GM06990 (cell line): ENCODE results near the gene CASP12.

Experiments used
- DNase-seq: peaks from one replicate; pipeline ENCODE4 v3.0.0-alpha.2; 2011; ENCODE audit not compliant: insufficient read length; ENCODE audit errors: extremely low read depth
- H3K27me3 ChIP-seq: replicated peaks from 2 replicates; pipeline ENCODE4 v1.6.0; 2011; ENCODE audit warnings: low read length; ENCODE audit not compliant: control insufficient read depth, insufficient read depth
- H3K36me3 ChIP-seq: 2 replicates; pipeline ENCODE4 v1.5.1; 2011; ENCODE audit warnings: low read length; ENCODE audit not compliant: control insufficient read depth, insufficient read depth
- H3K4me3 ChIP-seq: replicated peaks from 2 replicates; pipeline ENCODE4 v1.5.1; 2011; ENCODE audit warnings: low read depth, mild to moderate bottlenecking, control low read depth, low read length
- TF ChIP-seq, protein P1 (sequence below): IDR thresholded peaks from 2 replicates; pipeline ENCODE4 v1.5.1; 2011; ENCODE audit warnings: low read length, control low read depth, mild to moderate bottlenecking, inconsistent platforms; ENCODE audit not compliant: insufficient read depth, poor library complexity, severe bottlenecking

Gene CASP12

DNA sequence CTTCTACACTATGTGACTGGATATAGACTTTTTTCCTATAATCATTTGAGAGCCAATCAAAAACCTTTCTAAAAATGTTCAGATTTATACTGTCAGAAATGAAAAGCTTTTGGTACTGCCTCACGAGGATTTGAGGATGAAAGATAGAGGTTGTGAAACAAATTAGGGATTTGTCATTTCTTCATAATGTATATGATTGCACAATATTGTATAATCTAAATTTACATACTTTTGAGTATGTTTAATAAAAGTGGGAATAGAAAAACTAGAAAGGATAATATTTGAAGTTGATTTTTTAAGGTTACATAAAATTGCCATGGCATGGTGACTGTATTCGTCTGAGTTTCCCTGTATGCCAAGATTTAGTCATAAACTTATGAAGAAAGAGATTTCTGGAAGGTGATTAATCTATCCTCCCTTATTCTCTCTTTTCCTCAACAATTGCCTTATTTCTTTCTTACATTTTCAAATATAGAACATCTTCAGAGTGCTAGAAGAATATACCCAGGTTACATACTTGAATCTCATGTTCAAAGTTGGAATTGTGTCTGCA, 56.2 kb downstream of the CASP12 start:
- TF ChIP-seq, protein P1, sequence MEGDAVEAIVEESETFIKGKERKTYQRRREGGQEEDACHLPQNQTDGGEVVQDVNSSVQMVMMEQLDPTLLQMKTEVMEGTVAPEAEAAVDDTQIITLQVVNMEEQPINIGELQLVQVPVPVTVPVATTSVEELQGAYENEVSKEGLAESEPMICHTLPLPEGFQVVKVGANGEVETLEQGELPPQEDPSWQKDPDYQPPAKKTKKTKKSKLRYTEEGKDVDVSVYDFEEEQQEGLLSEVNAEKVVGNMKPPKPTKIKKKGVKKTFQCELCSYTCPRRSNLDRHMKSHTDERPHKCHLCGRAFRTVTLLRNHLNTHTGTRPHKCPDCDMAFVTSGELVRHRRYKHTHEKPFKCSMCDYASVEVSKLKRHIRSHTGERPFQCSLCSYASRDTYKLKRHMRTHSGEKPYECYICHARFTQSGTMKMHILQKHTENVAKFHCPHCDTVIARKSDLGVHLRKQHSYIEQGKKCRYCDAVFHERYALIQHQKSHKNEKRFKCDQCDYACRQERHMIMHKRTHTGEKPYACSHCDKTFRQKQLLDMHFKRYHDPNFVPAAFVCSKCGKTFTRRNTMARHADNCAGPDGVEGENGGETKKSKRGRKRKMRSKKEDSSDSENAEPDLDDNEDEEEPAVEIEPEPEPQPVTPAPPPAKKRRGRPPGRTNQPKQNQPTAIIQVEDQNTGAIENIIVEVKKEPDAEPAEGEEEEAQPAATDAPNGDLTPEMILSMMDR: no peak
- DNase-seq: no peak
- H3K27me3 ChIP-seq: no peaks in the 10 kb centered on the region
- no peaks in the 10 kb centered on the region for H3K36me3 ChIP-seq
- H3K4me3 ChIP-seq: no peak overlapping the region

DNA sequence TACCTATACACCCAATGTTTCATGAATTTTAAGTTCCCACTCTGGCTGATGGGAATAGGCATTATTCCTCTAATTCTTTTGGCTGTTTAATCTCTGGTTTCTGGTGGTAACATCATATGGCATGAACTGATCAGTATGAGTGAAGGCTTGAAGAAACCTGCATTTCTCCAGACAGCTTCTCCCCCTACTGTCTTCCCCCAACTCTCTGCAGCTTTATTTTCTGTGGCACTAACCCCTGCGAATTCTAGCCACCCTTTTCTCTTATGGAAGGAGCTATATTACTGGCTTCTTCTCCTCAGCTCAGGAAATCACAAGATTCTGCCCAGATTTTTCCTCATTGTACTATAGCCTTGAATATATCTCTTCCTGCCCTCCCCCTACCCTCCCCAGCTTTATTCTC, 57.1 kb downstream of the CASP12 start:
- TF ChIP-seq, protein P1: no peak
- Histone ChIP-seq H3K4me3 (no peak overlapping the region), H3K27me3 (no peaks in the 10 kb centered on the region), H3K36me3 (no peaks in the 10 kb centered on the region)
- no peak for DNase-seq

DNA sequence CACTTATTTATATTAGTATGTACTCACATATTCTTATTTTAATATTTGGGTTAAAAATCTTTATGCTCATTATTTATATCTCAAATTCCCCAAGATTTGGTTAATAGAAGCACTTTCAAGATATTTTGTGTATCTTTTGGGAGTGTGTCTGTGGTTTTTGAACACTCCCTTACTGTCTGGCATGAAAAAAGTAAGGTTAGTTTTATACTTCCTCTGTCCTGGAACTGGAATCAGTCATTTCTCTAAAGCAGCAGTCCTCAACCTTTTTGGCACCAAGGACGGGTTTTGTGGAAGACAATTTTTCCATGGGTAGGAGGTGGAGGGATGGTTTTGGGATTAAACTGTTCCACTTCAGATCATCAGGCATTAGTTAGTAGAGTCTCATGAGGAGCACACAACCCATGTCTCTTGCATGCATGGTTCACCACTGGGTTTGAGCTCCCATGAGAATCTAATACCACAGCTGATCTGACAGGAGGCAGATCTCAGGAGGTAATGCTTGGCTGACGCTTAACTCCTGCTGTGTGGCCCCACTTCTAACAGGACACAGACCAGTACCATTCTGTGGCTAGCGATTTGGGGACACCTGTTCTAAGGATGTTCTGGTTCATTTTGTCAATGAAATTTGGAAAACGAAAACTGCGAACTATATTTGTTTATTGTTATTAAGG, 60.2 kb downstream of the CASP12 start:
- Histone ChIP-seq H3K36me3 (no peaks in the 10 kb centered on the region), H3K4me3 (no peak overlapping the region), H3K27me3 (no peaks in the 10 kb centered on the region)
- no peak for DNase-seq
- TF ChIP-seq, protein P1: no peak

DNA sequence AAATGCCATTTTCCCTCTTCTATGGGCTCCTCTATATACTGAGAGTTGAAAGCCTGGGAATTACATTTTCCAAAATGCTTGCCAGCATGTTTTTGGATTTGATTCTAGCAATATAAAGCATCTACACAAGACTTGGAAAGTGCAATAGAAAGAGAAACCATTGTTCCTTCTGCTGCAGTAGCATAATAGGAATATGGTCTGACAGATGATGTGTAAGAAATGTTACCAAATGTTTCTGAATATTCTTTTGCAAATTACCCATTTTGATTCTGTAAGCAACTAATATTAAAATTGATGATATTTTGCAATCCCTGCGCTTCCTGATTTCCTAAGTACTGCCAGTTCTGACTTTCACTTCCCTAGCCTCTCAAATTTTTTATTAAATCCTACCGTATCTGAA, 61.6 kb downstream of the CASP12 start:
- no peak overlapping the region for H3K4me3 ChIP-seq
- no peak for DNase-seq
- no peaks in the 10 kb centered on the region for H3K27me3 ChIP-seq
- no peaks in the 10 kb centered on the region for H3K36me3 ChIP-seq
- TF ChIP-seq, protein P1: no peak
